CD1c-positive myeloid dendritic cell (primary cell): ENCODE results near the gene MAGOH.
A peak's percentile ranks its signal among the peaks of the same experiment; 100 is the strongest.
"Not testable (repeated sequence)": the region's sequence is repeated elsewhere in the genome, so short reads cannot be mapped to it uniquely, and the experiment has no call there.

Source experiments
- DNase-seq: peaks from one replicate; pipeline ENCODE4 v3.0.0-alpha.2; 2016; ENCODE audit errors: extremely low spot score

MAGOH gene

GRCh38 chr1:53187401-53187800 is 50.9 kb downstream of the MAGOH start:
- no peak for DNase-seq

GRCh38 chr1:53186533-53186932 is 51.8 kb downstream of the MAGOH start:
- no peak for DNase-seq

- DNase-seq: not testable (repeated sequence)
Observed at GRCh38 chr1:53185955-53186297, 52.4 kb downstream of the MAGOH start.

- DNase-seq: no peak
Observed at GRCh38 chr1:53183095-53183990, 55.0 kb downstream of the MAGOH start.

- no peak for DNase-seq
Observed at GRCh38 chr1:53182716-53183094, 55.6 kb downstream of the MAGOH start.

- peak; percentile 80 for DNase-seq
Observed at GRCh38 chr1:53182111-53182593, 56.2 kb downstream of the MAGOH start.

GRCh38 chr1:53180951-53181350 is 57.4 kb downstream of the MAGOH start:
- DNase-seq: no peak

- no peak for DNase-seq
Observed at GRCh38 chr1:53180226-53180625, 58.1 kb downstream of the MAGOH start.
